Measurements from ENCODE around the gene RMDN3.
A peak's percentile ranks its signal among the peaks of the same experiment; 100 is the strongest.

RMDN3 gene

GRCh38 chr15:40747685-40748631, 7.1 kb downstream of the RMDN3 start:
- no peak for DNase-seq (ENCODE audit: low read depth)

GRCh38 chr15:40746916-40747418, 8.1 kb downstream of the RMDN3 start:
- peak; percentile 62 for DNase-seq (ENCODE audit: low read depth)

DNA sequence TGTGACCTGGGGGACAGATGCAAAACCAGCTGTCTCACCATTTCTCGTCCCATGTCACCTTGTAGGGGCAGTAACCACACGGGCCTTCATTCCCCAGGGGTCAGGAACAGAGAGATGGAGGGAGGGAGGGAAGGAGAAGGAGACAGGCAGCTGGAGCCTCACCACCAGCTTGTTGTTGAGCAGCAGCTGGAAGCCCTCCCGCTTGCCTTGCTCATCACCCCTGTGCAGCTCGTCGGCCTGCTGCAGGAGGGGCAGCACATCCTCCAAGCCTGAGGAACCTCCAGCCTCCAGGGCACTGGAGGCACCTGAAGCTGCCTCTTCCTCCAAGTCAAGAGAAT, 10.3 kb downstream of the RMDN3 start:
- no peak for DNase-seq (ENCODE audit: low read depth)

GRCh38 chr15:40743921-40744814, 10.9 kb downstream of the RMDN3 start:
- peak; percentile 73 for DNase-seq (ENCODE audit: low read depth)

DNA sequence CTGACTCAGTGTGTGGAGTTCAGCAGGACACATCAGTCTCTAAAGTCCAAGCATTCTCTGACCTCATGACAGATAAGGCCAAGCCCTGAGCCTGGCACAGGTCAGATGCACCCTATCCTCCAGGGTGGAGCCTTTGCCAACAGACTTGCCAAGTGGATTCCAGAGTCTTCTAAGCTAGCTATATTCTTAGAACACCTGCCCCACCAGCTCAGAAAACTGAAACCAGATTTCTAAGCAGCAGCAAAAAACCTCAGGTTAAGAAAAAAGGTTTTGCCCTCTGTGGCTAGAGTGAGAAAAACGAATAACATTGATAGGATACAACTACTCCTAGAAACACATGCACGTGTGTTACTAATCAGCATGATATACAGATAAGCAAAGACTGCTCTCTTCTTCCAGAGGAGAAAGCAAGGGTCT, 11.6 kb downstream of the RMDN3 start:
- DNase-seq (ENCODE audit: low read depth) = no peak

DNA sequence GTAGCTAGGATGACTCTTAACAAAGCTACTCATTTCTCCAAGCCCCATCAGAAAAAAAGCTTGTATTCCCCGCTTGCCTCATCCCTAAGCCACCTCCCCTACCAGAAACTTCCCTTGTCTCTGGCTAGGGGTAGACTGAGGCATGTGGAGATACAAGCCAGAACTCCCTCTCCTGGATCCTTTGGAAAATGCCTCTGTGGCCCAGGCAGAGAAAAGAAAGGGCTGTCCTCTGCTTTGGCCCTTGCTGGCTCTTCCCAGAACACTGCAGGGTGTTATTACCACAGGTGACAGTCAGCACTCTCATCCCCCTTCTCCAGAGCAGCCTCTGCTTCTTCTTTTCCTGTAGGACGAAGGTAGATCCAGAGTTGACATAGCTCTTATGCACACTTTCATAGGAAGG, 15.2 kb downstream of the RMDN3 start:
- DNase-seq (ENCODE audit: low read depth) = no peak

GRCh38 chr15:40739047-40739446, 16.0 kb downstream of the RMDN3 start:
- DNase-seq (ENCODE audit: low read depth) = no peak

- DNase-seq (ENCODE audit: low read depth) = no peak
These were observed 18.0 kb downstream of the RMDN3 start for GRCh38 chr15:40737048-40737447.

GRCh38 chr15:40736575-40736974, 18.5 kb downstream of the RMDN3 start:
- DNase-seq (ENCODE audit: low read depth) = no peak

DNA sequence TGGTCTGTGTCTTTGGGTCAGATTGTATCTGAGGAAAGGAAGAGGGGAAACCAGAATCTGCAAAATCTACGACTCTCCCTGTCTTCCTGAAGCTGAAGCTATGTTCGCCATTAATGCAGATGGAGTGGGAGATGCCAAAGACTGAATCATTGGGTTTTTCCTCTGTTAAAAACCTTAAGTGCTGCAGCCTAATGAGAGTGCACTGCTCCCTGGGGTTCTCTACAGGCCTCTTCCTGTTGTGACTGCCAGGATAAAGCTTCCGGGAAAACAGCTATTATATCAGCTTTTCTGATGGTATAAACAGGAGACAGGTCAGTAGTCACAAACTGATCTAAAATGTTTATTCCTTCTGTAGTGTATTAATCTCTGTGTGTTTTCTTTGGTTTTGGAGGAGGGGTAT, 24.0 kb downstream of the RMDN3 start:
- no peak for DNase-seq (ENCODE audit: low read depth)

DNA sequence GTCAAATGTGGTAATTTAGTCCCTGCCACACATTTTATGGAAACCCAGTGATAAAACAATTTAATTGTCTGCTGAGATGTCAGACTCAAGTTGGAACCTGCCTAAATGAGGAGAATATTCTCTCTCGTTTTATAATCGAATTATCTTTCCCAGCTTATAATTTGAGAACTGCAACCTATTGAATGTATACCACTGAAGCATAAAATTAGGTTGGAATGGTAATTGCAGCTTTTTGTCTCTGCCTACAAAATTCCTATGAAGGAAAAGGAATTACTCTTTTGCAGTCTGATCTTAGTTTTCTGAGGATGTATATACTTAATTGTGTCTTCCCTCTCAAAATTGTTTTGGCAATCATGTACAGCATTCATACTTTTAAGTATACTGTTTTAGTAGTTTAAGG, 31.1 kb downstream of the RMDN3 start:
- DNase-seq (ENCODE audit: low read depth) = no peak

DNA sequence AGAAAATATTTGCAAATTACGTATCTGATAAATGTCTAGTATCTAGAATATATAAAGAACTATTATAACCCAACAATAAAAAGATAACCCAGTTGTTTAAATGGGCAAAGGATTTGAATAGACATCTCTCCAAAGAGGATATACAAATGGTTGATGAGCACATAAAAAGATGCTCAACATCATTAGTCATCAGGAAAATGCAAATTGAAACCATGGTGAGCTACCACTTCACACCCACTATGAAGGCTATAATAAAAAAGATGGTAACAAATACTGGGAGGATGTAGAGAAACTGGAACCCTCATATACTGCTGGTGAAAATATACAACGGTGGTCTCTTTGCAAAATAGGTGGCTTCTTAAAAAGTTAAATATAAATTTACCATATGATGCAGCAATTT, 32.1 kb downstream of the RMDN3 start:
- peak; percentile 55 for DNase-seq (ENCODE audit: low read depth)

DNA sequence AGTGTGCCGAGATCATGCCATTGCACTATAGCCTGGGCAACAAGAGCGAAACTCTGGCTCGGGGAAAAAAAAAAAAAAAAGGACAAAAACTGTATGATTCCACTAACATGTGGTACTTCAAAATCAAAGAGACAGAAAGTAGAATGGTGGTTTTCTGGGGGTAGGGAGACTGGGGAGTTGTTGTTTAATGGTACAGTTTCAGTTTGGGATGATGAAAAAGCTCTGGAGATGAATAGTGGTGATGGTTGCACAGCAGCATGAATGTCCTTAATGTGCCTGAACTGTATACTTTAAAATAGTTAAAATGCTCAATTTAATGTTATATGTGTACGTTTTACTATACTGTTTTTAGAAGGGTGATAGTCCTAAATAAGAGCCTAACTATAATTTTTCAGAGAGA, 32.7 kb downstream of the RMDN3 start:
- DNase-seq (ENCODE audit: low read depth) = no peak

DNA sequence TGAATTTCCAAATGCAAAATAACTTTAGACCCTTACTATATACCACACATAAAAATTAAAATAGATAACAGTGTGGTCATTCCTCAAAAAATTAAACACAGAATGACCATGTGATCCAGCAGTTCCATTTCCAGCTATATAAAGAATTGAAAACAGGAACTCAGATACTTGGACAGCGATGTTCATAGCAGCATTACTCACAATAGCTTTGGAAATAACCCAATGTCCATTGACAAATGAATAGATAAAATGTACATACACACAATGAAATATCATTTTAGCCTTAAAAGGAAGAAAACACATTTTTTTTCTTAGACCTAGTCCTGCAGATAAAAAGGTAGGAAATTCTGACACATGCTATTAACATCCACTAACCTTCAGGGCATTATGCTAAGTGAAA, 33.4 kb downstream of the RMDN3 start:
- no peak for DNase-seq (ENCODE audit: low read depth)

DNA sequence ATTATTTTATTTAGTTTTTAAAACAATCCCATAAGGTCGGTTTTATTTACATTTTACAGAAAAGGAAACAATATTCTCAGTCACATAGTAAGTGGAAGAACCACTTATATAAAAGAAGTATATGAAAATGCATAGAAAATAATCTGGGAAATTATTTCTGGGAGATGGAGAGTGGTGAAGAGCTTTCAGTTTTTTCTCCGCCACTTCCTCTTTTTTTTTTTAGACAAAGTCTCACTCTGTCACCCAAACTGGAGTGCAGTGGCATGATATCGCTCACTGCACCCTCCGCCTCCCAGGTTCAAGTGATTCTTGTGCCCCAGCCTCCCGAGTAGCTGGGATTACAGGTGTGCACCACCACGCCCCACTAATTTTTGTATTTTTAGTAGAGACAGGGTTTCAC, 38.9 kb downstream of the RMDN3 start:
- no peak for DNase-seq (ENCODE audit: low read depth)

DNA sequence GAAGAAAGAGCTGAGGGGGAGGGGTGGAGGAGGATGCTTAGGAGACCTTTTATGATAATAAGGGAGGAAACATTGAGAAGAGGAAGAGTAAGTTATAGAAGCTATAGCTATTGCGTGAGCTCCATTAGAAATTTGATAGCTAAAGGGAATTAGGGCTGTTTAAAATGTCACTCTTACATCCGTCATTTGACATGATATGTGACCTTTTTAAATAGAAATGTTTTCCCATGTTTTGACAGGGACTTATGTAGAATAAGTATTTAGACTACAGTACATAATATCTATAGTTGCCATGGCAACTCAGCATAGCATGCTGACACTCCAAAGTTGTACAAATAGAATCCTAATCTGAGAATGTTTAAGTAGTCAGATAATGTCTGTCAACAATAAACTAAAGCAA, 40.9 kb downstream of the RMDN3 start:
- DNase-seq (ENCODE audit: low read depth) = no peak

GRCh38 chr15:40706121-40706520, 48.9 kb downstream of the RMDN3 start:
- DNase-seq (ENCODE audit: low read depth) = no peak

- peak; percentile 10 for DNase-seq (ENCODE audit: low read depth)
These were observed 53.0 kb downstream of the RMDN3 start for GRCh38 chr15:40702077-40702476.

- DNase-seq (ENCODE audit: low read depth) = no peak
These were observed 57.1 kb downstream of the RMDN3 start for GRCh38 chr15:40697916-40698315.

- no peak for DNase-seq (ENCODE audit: low read depth)
These were observed 58.8 kb downstream of the RMDN3 start for GRCh38 chr15:40696228-40696627.

GRCh38 chr15:40695469-40695890, 59.6 kb downstream of the RMDN3 start:
- DNase-seq (ENCODE audit: low read depth) = peak; percentile 38

- peak; percentile 96 for DNase-seq (ENCODE audit: low read depth)
These were observed 60.2 kb downstream of the RMDN3 start, which contains the start of gene RAD51 for GRCh38 chr15:40694688-40695468. RAD51 (plus strand) TSS chr15:40695174; CDS start chr15:40698759, 3,585 bp downstream.
